Urinary bladder (tissue), 4 donors: Measurements from ENCODE around the gene VPS8. TPM values are rescaled to one million over a fixed set of nuclear protein-coding genes. Genes with fewer than 3 reads are reported as not detected.
"Not testable (repeated sequence)": the region's sequence is repeated elsewhere in the genome, so short reads cannot be mapped to it uniquely, and the experiment has no call there.

ENCODE experiments used
- DNase-seq: peaks from one replicate; pipeline ENCODE4 v3.0.0-alpha.2; 2015; ENCODE audit errors: extremely low spot score
- H3K27ac ChIP-seq: one replicate; pipeline ENCODE4 v1.5.1; 2013; ENCODE audit warnings: low read depth, mild to moderate bottlenecking, moderate library complexity
- H3K36me3 ChIP-seq: one replicate; pipeline ENCODE4 v1.6.1; 2013; ENCODE audit warnings: mild to moderate bottlenecking, moderate library complexity; ENCODE audit not compliant: insufficient read depth
- H3K4me1 ChIP-seq: one replicate; pipeline ENCODE4 v1.6.1; 2013; ENCODE audit warnings: mild to moderate bottlenecking, moderate library complexity; ENCODE audit not compliant: insufficient read depth
- H3K4me3 ChIP-seq: one replicate; pipeline ENCODE4 v1.5.1; 2013; ENCODE audit warnings: low read depth, low read length
- WGBS: extraction: QIAGEN DNeasy Blood & Tissue Kit; methylation state at CpG from one replicate; pipeline ENCODE4 v1.1.7; 2013; 5-methylcytosine and 5-hydroxymethylcytosine counted together
- polyA plus RNA-seq: library from polyadenylated mRNA; stranded (reverse); fragments of 200-250 nt; gene quantifications from one replicate; pipeline ENCODE4 v1.2.3, GENCODE V29; 2013
- total RNA-seq: library from RNA; depleted of rRNA; stranded (reverse); fragments of >200 nt; gene quantifications from one replicate; pipeline ENCODE4 v1.2.3, GENCODE V29; 2014
- donor health status: healthy with polysubstance abuse.
- donor health status: healthy.

VPS8 gene
- total and polyA plus RNA-seq, 2 donors, result 14.0 to 200 TPM

DNA sequence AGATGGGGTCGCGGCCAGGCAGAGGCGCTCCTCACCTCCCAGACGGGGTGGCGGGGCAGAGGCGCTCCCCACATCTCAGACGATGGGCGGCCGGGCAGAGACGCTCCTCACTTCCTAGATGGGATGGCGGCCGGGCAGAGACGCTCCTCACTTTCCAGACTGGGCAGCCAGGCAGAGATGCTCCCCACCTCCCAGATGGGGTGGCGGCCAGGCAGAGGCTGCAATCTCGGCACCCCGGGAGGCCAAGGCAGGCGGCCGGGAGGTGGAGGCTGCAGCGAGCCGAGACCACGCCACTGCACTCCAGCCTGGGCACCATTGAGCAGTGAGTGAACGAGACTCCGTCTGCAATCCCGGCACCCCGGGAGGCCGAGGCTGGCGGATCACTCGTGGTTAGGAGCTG, 191.9 kb downstream of the VPS8 start:
- not testable (repeated sequence) for H3K27ac ChIP-seq, H3K4me3 ChIP-seq, DNase-seq, H3K4me1 ChIP-seq
- 96% methylated on average over 23 of the region's 28 CpGs for WGBS
- H3K36me3 ChIP-seq, result peaks cover 11% of the 10 kb centered on the region

DNA sequence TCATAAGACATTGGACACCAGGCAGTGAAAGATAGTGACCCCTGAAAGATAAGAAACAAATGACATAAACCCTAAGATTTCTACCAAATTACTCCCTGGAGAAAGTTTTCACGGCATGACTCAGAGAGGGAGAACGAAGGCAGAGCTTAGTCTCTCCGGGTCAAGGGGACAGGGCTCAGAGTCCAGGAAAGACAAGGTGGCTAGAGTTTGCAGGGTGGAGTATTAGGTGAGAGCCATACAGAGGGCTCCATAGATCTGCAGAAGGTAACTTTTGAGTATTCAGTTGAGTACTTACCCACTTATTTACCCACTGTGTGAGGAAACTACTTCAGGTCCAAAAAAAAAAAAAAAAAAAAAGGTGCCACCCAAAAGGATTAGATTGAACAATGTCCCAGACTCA, 197.7 kb downstream of the VPS8 start:
- Histone ChIP-seq H3K36me3 (peaks cover 5% of the 10 kb centered on the region), H3K4me1 (no peaks in the 10 kb centered on the region), H3K4me3 (no peak overlapping the region), H3K27ac (no peak overlapping the region)
- WGBS, result 96% methylated on average over 3 of the region's 3 CpGs
- DNase-seq, result no peak

DNA sequence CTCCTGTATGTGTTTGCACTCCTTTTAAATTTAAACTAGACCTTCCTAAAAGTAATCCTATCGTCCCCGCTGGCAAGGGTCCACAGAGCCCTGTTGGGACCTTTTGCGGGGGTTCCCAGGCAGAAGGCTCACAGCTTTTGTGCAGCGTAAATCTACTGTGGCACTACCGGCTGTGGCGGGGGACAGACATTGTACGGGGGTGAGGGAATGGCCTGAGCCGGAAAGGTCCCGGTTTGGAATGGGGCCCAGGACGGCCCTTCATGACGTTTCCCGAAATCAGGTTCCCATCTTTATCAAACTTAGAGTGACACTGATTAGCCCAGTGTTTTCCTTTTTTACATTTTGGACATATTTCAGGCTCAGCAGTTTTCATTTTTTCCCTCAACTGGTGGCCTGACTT, 205.6 kb downstream of the VPS8 start:
- H3K4me3 ChIP-seq, H3K4me1 ChIP-seq, DNase-seq, H3K36me3 ChIP-seq, H3K27ac ChIP-seq: not testable (repeated sequence)
- WGBS, result 74% methylated on average over 12 of the region's 12 CpGs

DNA sequence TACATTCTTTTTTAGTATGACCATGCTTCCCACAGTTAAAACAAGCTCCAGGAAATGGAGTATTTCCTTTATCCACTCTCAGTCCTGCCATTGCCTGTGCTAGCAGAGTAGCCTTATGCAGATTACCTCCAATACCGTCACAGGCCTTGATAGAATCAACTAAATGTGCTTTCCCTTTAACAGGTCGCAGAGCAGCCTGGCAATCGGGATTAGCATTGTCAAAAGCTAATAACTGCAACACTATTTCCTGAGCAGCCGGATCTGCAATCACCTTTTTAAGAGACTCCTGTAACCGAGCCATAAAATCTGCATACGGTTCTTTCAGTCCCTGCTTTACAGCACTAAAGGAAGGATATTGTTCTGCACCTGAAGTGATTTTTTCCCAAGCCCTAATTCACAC, 206.0 kb downstream of the VPS8 start:
- 61% methylated on average over 6 of the region's 6 CpGs for WGBS
- H3K36me3 ChIP-seq, H3K4me3 ChIP-seq, DNase-seq, H3K4me1 ChIP-seq, H3K27ac ChIP-seq: not testable (repeated sequence)

DNA sequence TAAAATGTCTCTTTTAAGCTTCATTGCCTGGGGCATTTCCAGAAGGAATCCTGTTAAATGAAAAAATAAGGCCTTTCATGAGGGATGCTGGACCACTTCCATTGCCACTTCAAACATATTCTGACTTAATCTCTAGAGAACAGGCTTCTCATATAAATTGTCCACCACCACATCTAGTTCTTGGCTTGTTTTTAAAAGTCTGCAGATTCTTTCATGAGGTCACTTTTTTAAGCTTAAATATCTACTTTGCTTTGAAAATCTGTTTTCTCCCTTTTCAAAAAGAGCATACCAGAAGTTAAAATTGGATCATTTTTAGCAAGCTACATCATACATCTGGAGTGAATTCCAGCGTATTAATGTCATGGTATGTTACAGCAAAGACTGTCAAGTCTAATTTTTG, 209.3 kb downstream of the VPS8 start:
- H3K27ac ChIP-seq, result no peak overlapping the region
- H3K36me3 ChIP-seq, result no peaks in the 10 kb centered on the region
- H3K4me1 ChIP-seq, result no peaks in the 10 kb centered on the region
- H3K4me3 ChIP-seq, result no peak overlapping the region
- 69% methylated on average over 1 of the region's 1 CpG for WGBS
- DNase-seq, result no peak

DNA sequence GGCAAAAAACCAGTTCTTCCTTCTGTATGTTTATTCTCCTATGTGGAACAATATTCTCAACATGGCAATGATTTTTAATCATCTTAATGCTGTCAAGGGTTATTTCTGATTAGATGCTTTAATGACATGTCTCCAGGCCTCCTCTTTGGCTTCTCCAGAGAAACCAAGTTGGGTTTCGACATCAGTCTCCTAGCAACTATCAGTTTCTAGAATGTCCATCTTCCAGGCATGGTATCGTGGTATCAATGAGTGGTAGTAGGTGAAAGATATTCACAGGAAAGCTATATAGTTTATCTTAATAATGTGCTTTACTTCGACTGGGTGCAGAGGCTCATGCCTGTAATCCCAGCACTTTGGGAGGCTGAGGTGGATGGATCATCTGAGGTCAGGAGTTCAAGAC, 212.4 kb downstream of the VPS8 start:
- 82% methylated on average over 3 of the region's 3 CpGs for WGBS
- H3K4me1 ChIP-seq, result no peaks in the 10 kb centered on the region

DNA sequence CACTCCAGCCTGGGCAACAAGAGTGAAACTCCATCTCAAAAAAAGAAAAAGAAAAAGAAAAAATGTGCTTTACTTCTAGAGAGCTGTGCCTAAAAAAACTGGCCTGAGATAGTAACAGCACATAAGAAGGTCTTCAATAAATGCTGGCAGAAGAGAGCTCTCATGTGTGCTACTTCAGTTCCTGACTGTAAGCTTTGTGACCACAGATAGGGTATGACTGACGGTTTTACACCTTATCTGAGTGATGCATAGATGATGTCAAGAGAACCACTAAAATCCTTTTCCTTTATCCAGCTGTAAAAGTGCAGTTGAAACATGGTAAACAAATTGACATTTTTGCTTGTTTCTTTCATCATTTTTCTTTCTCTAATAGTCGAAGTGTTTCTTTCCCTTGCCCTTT, 213.0 kb downstream of the VPS8 start:
- 75% methylated on average over 2 of the region's 2 CpGs for WGBS
- H3K4me3 ChIP-seq, result no peak overlapping the region

More for the DNA sequence above, 212.4 kb downstream of the VPS8 start:
- H3K4me3 ChIP-seq, result no peak overlapping the region
- H3K27ac ChIP-seq, result no peak overlapping the region
- DNase-seq, result no peak
- H3K36me3 ChIP-seq, result no peaks in the 10 kb centered on the region

DNA sequence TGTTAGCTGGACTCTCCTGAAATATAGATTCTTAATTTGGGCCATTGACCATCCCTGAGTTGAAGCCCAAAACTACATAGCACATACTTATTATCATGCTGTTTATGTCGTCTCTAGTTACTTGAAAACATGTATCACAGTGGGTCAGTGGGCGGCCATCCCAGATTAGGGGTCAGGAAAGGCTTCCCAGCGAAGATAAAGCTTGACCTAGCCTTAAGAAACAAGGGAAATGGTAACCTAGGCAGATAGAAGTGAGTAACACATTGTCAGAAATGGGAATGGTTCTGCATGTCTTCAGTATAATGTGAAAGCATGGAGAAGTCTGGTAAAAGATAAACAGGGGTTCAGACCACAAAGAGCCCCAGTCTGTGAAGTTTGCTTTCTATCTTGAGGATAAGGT, 216.2 kb downstream of the VPS8 start:
- 93% methylated on average over 3 of the region's 3 CpGs for WGBS
- no peak for DNase-seq
- H3K36me3 ChIP-seq, result peaks cover 2% of the 10 kb centered on the region
- no peaks in the 10 kb centered on the region for H3K4me1 ChIP-seq
- no peak overlapping the region for H3K27ac ChIP-seq
- no peak overlapping the region for H3K4me3 ChIP-seq

More for the DNA sequence above, 213.0 kb downstream of the VPS8 start:
- H3K36me3 ChIP-seq, result peaks cover 2% of the 10 kb centered on the region
- H3K27ac ChIP-seq, result no peak overlapping the region
- DNase-seq, result no peak
- H3K4me1 ChIP-seq, result no peaks in the 10 kb centered on the region

DNA sequence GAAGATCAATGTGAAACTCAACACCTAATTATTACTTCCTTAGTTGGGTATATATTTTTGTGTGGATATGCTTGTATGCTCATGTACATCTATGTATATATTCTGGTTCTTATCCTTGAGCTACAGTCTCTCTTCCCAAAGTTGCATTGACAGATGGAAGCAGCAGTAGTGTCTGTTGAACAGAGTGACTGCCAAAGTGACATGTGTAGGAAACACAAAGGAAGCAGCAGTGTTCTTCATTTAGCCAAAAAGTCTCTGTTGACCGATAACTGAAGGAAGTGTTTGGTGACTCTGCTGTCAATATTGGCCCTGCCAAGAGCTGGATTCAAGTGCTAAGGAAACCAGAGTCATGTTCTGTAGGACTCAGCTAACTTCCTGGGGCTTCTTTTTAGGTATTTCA, 217.1 kb downstream of the VPS8 start:
- no peaks in the 10 kb centered on the region for H3K4me1 ChIP-seq
- WGBS, result 83% methylated on average over 1 of the region's 1 CpG
- no peak overlapping the region for H3K4me3 ChIP-seq
- DNase-seq, result no peak
- peaks cover 2% of the 10 kb centered on the region for H3K36me3 ChIP-seq
- no peak overlapping the region for H3K27ac ChIP-seq

DNA sequence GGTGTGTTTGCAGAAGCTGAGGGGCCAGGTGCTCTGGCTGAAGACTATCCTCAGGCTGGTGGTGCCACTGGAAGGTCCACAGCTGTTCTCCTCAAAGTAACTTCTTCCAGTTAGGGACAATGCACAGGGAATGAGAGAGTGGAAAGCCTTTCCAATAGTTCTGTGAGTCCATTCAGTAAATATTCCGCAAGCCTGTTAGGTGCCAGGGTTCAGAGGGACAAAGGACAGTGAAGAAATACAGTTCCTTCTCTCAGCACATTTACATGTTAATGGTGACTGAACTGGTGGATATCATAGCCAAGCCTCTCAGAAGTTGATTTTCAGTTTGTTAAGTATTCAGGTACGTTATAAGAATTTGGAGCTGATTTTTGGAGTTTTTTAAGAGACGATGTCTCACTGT, 218.4 kb downstream of the VPS8 start:
- DNase-seq, result no peak
- 95% methylated on average over 3 of the region's 3 CpGs for WGBS
- Histone ChIP-seq H3K4me1 (no peaks in the 10 kb centered on the region), H3K4me3 (no peak overlapping the region), H3K36me3 (peaks cover 2% of the 10 kb centered on the region), H3K27ac (no peak overlapping the region)

DNA sequence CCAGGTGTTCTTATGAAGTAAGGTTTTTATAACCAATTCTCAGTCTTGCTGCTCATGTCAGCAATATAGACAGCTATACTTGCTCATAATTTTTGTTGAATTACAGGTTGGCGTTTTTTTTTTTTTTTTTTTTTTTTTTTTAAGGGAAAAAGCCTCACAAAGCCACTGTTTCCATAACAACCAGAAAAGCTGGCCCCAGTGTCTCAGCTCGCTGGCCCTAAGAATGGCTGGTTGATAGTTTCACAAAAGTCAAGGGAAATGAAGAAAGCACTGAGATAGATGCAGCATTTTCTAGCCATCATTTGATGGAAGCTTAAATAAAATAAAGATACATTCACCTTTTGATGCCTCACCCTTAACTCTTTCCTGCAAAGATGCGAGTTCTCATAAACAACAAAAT, 219.0 kb downstream of the VPS8 start:
- Histone ChIP-seq H3K36me3 (peaks cover 2% of the 10 kb centered on the region), H3K4me3 (no peak overlapping the region), H3K27ac (no peak overlapping the region), H3K4me1 (no peaks in the 10 kb centered on the region)
- DNase-seq, result no peak
- WGBS, result 93% methylated on average over 3 of the region's 3 CpGs

DNA sequence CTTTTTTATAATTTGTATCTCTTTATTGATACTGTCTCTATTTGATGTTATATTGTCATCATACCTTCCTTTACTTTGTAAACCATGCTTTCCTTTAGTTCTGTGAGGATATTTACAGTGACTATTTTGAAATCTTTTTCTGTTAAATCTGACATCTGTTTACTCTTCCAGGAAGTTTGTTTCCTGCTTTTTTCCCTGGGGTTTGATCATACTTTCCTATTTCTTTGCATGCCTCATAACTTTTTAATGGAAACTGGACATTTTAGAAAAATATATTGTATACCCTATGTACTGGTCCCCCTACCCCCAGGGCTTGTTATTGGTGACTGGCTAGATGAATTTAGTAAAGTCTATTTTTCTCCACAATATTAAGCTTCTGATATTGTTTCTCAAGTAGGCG, 225.8 kb downstream of the VPS8 start:
- Histone ChIP-seq H3K4me3 (no peak overlapping the region), H3K4me1 (no peaks in the 10 kb centered on the region), H3K27ac (no peak overlapping the region), H3K36me3 (no peaks in the 10 kb centered on the region)
- 100% methylated on average over 1 of the region's 1 CpG for WGBS
- no peak for DNase-seq

DNA sequence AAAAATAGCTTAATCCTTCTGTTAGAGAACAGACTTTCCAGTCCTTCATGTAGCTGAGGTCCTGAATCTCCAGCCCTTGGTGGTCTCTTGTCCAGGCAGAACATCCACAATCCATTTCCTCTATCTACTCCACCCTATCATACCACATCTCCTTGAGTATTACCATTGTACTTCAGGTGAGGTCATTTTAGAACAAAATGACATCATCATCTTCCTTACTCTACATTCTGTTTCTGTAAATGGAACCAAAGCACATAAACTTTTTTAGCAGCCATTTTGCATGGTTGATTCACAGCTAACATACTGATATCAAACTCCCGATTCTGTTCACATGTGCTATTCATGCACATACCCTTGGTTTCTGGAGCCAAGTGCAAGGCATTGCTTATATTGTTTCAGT, 228.5 kb downstream of the VPS8 start:
- 99% methylated on average over 1 of the region's 1 CpG for WGBS
- no peak for DNase-seq
- Histone ChIP-seq H3K27ac (no peak overlapping the region), H3K4me3 (no peak overlapping the region), H3K36me3 (no peaks in the 10 kb centered on the region), H3K4me1 (no peaks in the 10 kb centered on the region)

DNA sequence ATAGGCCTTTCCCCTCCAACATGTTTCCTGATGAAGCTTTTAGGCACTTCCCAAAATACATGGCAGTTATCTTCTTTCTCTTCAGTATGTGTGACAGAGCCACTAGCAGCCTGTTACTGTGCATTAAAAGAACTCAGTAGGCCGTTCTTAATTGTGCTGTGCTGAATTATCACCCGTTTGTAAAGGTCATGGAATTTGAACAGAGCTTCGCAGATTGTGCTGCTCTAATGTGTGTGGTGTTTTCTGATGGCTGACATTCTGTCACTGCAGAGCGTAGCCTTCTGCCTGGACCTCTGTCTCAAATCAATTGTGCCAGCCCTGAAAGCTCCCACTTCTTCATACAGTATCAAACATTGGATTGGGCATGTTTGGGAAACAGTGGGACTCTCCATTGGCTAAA, 229.6 kb downstream of the VPS8 start:
- no peak overlapping the region for H3K27ac ChIP-seq
- no peak for DNase-seq
- 79% methylated on average over 4 of the region's 4 CpGs for WGBS

DNA sequence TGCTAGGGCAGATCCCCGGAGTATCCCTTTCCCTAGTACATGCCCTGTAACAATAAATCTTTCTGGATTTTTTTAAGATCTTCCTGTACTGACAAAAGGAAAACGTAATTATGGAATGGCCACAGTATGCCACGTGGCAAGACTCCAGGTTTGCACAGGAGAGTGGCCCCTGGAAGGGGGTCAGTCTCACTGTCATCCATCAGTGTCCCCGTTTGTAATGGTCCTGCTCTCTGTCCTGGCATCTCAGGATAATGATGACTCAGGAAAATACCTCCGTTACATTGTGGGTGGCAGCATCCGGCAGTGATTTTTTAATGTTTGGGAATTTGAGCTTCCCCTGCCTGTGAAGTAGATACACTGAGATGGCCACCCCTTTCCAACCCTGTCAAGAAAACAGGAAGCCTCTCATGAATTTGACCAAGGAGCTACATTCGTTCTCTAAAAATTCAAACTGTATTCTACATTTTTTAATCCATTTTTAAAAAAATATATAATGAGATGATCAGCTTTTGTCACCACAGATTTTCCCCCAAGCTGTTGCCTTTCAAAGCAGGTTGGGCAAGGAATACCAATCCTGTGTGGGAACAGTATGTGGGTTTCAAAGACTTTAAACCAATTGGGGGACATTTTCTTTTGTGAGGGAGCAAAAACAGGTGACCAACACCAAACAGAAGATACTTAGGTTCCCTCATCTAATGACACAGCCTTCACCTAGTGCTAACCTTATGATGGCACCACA, 230.5 kb downstream of the VPS8 start:
- WGBS, result 72% methylated on average over 7 of the region's 7 CpGs
- Histone ChIP-seq H3K4me3 (no peak overlapping the region), H3K36me3 (no peaks in the 10 kb centered on the region), H3K4me1 (no peaks in the 10 kb centered on the region), H3K27ac (no peak overlapping the region)
- DNase-seq, result no peak

More for the DNA sequence above, 229.6 kb downstream of the VPS8 start:
- no peaks in the 10 kb centered on the region for H3K4me1 ChIP-seq
- no peak overlapping the region for H3K4me3 ChIP-seq
- no peaks in the 10 kb centered on the region for H3K36me3 ChIP-seq
